ENCODE results near the gene SLC41A3.

Gene SLC41A3

DNA sequence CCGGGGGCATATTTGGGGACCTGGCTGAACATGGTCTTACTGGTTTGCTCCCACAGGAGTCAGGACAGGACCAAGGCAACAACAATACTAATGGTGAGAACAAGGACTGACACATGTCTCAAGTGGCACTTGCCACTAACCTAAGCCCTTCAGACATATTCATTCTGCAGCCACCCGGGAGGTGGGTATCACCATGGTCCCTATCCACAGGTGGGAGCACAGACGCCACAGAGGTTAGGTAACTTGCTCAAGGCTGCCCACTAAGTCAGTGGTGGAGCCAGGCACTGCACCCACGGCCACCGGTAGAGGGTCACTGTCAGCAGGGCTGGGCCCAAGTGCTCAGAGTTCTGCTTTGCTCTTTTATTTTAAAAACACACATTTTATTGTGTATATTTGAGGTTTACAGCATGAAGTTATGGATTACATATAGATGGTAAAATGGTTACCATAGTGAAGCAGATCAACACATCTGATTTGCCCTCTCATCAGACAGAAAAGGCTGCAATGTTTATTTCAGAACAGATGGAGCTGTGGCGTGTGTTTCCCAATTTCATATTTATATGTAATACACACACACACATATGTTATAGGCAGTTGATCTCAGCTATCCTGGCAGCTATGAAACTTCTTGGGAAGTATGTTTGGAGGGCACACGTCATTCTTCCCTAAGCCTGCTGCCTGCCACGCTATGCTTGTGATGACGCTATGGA lies 30.0 kb upstream of the SLC41A3 start:
- no peak for FAIRE-seq
- peak; percentile 21 for DNase-seq (ENCODE audit: insufficient read length, low spot score)
- no peak for TF ChIP-seq POLR2A (IDR thresholded peaks at IDR 0.05; ENCODE audit: low read depth, low read length)

DNA sequence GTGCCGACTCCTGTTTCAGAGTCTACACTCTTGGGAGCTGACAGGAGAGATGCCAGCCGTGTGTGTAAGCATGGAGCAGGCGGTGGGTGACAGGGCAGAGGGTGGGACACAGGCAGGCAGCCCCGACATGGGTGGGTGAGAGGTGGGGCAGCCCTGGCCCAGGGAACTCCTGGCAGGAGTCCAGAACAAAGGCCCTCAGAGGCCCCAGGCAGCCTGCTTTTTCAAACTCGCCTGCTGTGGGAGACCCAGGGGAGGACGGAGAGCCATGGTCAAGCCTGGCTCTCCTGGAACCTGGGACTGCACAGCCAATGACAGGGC lies 29.3 kb upstream of the SLC41A3 start:
- DNase-seq (ENCODE audit: insufficient read length, low spot score) (no peak), FAIRE-seq (no peak)
- TF ChIP-seq POLR2A (IDR thresholded peaks at IDR 0.05; ENCODE audit: low read depth, low read length): no peak

- no peak for TF ChIP-seq POLR2A (IDR thresholded peaks at IDR 0.05; ENCODE audit: low read depth, low read length)
- DNase-seq (ENCODE audit: insufficient read length, low spot score): no peak
- FAIRE-seq: no peak
These were observed 28.8 kb upstream of the SLC41A3 start for GRCh38 chr3:126112531-126113237.

- no peak for DNase-seq (ENCODE audit: insufficient read length, low spot score)
- no peak for FAIRE-seq
- TF ChIP-seq POLR2A (IDR thresholded peaks at IDR 0.05; ENCODE audit: low read depth, low read length): no peak
These were observed 27.9 kb upstream of the SLC41A3 start for GRCh38 chr3:126111566-126112475.

- FAIRE-seq (no peak), DNase-seq (ENCODE audit: insufficient read length, low spot score) (no peak)
- TF ChIP-seq POLR2A (IDR thresholded peaks at IDR 0.05; ENCODE audit: low read depth, low read length): no peak
These were observed 27.2 kb upstream of the SLC41A3 start for GRCh38 chr3:126111126-126111551.

DNA sequence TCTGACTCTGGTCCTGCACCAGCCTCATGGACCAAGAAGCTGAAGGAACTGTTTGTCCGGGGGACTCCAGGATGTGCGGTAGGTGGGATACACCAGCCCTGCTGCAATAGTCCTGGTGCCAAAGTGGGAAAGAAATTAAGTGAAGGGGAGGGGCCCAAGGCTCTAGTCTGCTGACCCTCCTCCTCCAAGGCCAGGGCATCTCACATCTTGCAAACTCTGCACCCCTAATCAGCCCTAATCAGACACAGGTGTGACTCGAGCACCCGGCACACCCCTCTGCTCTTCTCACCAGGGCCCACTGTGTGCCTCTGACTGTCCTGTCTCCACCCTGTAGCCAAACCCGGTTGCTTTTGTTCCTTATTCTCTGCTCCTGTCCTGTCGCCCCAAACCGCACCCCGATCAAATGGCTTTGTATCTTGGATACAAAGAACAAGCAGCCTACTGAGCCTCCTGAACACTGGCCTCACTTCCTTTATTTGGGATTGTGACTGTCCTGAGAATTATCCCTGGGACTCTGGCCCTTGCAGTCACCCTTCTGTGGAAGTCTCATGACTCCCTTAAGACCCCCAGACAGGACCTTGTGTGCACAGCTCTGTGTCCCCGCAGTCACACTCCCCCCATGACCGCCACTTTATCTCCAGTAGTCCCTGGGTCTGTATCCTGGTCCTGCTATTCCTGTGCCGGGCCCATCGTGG lies 26.7 kb upstream of the SLC41A3 start:
- no peak for TF ChIP-seq POLR2A (IDR thresholded peaks at IDR 0.05; ENCODE audit: low read depth, low read length)
- no peak for DNase-seq (ENCODE audit: insufficient read length, low spot score)
- FAIRE-seq: no peak

GRCh38 chr3:126109880-126110235 lies 25.9 kb upstream of the SLC41A3 start:
- FAIRE-seq (no peak), DNase-seq (ENCODE audit: insufficient read length, low spot score) (no peak)
- TF ChIP-seq POLR2A (IDR thresholded peaks at IDR 0.05; ENCODE audit: low read depth, low read length): no peak

- TF ChIP-seq POLR2A (IDR thresholded peaks at IDR 0.05; ENCODE audit: low read depth, low read length): no peak
- DNase-seq (ENCODE audit: insufficient read length, low spot score) (no peak), FAIRE-seq (no peak)
These were observed 25.4 kb upstream of the SLC41A3 start for GRCh38 chr3:126109146-126109879.

GRCh38 chr3:126108676-126109050 lies 24.7 kb upstream of the SLC41A3 start:
- DNase-seq (ENCODE audit: insufficient read length, low spot score): no peak
- no peak for FAIRE-seq
- no peak for TF ChIP-seq POLR2A (IDR thresholded peaks at IDR 0.05; ENCODE audit: low read depth, low read length)

GRCh38 chr3:126107957-126108675 lies 24.2 kb upstream of the SLC41A3 start:
- no peak for TF ChIP-seq POLR2A (IDR thresholded peaks at IDR 0.05; ENCODE audit: low read depth, low read length)
- no peak for FAIRE-seq
- DNase-seq (ENCODE audit: insufficient read length, low spot score): no peak

DNA sequence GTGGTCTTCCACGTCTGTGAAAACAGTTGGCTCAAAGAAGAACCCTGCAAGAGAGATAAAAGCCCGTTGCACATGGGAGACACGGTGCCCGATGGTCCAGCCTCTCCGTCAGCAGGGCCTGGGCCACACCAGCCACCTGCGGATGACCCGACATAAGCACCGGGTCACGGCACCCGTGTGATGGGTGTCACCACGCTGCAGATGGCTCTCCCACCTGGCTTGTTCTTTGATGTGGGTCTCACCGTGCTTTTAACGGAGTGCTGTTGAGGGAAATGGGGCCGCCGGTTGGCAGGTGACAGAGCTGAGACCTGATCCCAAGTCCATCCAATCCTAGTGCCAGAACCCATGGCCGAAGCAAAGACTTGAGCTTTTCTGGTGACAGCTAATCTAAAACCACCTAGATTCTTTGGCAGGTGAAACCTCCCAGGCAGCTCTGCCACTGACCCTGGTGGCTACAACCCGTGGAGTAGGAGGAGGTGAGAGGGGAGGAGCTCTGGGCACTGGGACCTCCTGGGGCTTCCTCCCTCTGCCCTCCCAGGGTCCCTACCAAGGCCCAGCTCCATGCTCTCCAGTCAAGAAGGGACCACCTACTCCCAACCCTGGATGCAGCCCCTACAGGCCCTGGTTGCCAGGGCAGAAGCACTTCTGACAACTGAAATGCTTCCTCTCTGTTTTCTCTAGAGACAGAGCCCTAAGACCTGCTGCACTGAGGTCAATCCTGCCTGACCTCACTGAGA lies 23.4 kb upstream of the SLC41A3 start:
- no peak for DNase-seq (ENCODE audit: insufficient read length, low spot score)
- no peak for TF ChIP-seq POLR2A (IDR thresholded peaks at IDR 0.05; ENCODE audit: low read depth, low read length)
- no peak for FAIRE-seq

Data from H54 (cell line).